ENCODE data around the gene MEF2D.

MEF2D gene

DNA sequence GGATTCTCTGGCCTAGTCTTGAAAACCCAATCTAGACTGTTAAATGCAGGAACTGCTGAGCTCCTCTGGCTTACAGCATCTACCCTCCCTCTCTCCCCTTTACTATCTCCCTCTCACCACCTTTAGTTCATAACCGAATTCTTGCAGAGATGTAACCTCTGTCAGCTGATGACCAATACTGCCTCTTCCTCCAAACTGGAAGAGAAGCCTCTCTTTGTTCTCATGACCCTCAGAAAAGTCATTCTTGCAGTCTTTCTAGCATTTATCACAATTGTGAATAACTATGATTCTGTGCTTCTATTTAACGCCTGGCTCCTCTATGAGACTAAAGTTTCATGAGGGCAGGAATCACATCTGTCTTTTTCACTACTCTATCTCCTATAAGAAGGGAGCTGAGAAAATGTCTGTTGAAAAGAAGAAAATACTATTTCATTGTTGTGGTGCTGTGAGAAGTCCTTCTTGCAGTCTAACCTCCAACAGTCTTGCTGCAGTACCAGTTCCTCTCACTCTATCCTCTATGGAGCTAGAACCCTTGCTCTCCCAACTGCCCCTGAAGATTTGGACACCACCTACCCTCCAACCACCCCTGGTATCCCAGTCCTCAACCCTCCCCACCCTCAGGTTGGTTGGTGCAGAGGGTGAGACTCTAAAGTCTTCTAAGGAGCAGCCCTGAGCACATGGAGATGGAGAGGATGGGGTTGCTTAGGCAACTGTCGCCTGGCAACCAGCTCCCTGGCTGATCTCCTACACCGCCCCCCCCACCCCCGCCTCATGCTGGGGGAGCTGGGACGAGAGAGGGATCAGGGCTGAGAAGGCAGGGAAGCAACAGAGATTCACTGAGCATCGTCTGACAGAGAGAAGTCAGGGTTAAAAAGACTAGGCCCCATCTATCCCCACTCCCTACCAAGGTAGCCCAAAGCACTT, 13.9 kb downstream of the MEF2D start:
- no peak for DNase-seq (ENCODE audit: low spot score)

DNA sequence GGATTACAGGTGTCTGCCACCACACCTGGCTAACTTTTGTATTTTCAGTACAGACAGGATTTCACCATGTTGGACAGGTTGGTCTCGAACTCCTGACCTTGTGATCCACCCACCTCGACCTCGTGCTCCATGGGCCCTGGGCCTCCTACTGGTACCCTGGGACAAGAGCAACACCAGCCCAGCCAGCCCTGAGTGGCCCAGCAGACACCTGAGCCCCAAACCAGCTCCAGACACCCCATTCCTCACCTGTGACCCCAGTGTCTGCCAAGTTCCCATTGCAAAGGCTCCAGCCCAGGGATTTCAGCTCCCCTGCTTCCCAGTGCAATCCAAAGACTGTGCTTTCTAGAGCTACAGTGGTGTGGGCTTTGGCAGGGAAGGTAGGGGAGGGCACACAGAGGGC, 14.6 kb downstream of the MEF2D start:
- no peak for DNase-seq (ENCODE audit: low spot score)

DNA sequence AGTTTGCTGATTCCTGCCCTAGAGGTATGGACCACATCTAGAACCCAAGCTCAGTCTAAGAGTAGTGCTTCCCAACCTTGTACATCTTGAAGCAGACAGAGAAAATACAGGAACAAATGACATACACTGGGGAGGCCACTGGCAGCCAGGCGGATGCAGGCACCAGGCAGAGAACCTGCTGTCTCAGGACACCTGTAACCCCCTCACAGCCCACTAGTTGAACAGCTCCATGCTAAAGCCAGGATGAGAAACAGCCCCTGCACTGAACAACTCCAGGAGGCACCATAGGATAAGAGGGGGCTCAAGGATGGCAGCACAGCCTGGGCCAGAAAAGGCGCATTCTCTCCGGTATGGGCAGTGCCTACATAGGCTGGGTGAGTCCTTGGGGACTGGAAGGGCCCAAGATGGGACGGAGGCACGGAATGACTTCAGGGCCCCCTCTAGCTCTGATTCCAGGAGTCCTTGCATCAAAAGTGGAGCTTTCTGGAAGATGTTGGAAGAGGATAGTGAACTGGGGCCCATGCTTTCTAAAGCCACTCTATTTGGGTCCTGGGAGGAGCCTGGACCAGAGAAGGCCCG, 16.0 kb downstream of the MEF2D start:
- DNase-seq (ENCODE audit: low spot score) = no peak

DNA sequence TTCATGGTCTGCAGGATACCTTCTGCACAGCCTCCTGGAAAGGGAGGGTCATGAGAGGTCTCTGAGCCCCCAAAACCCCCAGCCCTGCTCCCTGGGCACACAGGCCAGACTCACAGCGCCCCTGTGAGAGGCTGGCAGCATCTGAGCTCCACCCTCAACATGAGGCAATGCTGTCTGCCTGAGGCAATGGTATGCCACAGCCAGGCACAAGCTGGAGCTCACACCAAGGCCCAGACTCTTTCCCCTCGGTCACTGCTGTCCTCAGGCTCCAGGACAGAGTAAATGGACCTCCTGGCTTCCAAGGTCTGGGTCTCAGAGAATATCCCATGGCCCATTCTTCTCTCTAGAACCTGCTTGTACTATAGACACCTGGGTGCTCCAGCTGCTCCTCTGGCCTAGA, 17.2 kb downstream of the MEF2D start:
- DNase-seq (ENCODE audit: low spot score) = no peak

DNA sequence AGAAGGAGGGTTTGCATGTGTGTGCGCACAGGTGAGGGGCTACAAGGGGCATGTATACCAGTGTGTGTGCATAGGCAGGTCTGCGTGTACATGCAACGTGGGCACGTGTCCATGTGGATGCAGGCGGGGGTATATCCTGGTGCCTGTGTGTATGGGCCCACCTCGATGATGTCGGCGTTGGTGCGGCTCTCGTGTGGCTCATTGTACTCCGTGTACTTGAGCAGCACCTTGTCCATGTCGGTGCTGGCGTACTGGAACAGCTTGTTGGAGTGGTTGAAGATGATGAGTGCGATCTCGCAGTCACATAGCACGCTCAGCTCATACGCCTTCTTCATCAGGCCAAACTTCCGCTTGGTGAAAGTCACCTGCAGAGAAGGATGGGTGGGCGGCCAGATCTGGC, 18.3 kb downstream of the MEF2D start:
- DNase-seq (ENCODE audit: low spot score) = no peak

DNA sequence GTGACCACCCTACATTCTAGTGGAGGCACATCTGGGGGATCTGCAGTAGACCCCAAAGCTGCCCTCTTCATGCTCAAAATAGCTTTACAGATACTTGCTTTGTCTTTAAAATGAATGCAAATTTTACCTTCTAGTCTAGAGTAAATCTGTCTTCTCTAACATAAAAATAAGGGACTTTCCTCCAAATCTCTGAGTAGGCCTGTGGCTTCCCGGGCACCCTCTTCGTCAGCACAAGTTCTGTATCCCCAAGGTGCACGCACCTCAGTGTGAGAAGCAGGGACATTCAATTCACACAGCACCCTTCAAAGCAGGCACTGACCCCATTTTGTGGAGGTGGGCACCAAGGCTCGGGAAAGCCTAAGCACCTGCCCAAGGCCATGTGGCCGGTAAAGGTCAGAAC, 19.0 kb downstream of the MEF2D start:
- no peak for DNase-seq (ENCODE audit: low spot score)

DNA sequence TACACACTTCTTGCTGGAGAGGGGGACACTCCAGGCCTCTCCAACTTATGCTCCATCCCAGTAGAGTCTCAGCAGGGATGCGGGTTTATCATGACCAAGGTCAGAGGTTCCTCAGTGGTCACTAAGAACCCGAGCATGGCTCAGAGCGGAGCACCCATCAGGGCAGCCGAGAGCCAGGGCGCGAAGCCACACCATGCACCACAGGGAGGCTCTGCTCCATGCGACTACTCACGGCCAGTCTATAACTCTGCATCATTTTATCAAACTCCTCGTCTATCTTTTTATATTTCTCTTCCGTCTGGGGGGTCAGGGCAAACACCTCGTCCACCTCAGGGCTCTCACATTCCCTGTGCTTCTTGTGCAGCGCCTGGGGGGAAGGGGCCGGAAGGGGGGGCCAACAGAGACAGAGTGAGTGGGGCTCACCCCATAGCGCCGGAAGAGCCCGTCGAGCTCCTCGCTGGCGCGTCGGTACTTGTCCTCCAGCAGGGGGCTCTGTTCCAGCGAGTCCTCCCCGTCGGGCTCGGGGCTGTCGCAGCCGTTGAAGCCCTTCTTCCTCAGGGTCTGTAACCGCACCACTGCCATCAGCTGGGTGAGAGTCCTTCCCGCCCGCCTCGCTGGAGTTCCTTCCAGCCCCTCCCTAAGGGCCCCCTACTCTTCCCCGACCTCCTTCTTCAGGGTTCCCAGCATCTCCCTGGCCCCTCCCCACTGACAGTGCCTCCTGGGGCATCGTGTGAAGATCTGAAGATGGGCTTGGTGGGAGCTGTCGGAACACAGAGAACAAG, 20.0 kb downstream of the MEF2D start:
- no peak for DNase-seq (ENCODE audit: low spot score)

DNA sequence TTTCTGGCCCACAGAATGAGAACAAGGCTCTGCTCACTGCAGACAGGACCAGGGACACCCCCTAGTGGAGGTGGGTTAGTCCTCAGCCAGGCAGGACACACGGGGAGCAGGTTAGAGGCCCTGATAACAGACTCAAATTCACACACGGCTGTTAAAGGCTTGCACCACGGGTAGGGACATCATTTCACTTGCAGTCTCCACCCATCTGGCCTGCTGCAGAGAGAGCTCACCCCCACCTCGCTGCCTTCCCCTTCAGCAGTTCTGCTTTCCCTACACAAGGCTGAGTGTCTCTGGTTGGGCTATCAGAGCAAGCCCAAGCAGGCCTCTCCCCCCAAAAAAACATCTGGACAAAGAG, 20.6 kb downstream of the MEF2D start:
- DNase-seq (ENCODE audit: low spot score) = no peak

DNA sequence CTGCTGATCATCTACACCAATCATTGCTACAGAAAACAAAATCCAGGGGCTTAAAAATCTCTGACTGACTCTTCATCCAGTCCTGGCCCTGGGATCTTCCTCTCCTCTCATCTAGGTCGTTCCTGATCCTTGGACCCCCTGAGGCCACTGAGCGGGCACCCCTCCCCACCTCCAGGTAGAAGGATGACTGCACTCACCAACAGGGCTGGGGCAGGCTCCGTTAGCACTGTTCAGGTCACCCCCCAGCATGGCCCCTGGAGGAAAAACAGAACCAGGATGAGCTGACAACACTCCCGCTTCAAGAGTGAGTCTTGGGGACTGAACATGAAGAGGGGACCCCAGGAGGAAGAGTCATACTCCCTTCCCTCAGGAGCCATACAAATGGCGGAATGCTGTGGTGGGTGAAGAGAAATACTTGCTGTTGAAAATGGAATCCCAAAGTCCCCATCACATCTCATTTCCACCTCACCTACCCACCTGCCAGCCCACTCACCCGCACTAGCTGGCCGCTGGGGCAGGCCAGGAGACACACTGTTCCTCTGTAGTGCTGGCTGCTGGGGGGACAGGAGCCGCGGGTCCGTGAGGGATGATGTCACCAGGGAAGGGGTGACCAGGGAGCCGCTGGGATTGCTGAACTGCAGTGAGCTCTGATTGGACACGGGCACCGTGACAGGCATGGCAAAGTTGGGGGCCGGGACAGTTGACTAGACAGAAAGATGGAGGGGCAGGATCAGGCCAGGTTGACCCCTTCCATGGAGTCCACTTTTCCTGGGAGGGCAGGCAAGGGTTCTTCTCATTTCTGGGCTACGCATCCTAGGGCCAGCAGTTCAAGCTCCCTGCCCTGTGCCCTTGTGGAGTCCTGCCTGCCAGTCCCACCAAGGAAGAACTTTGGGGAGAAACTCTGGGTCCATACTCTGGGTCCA, 21.2 kb downstream of the MEF2D start:
- DNase-seq (ENCODE audit: low spot score) = no peak

DNA sequence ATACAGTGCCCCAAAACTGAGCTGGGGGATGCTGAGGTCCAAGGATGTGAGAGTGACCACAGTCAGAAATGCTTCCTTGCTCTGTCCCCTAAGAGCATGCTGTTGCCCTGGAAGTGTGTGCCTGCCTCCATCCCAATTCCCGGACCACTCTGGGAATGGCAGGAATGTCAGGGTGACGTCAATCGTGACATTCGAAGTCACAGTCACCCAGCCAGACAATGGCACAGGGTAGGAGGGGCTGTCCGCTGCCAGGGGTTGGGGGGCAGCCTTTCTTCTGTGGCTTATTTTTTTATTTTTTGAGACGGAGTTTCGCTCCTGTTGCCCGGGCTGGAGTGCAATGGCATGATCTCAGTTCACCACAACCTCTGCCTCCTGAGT, 22.3 kb downstream of the MEF2D start:
- DNase-seq (ENCODE audit: low spot score) = no peak

DNA sequence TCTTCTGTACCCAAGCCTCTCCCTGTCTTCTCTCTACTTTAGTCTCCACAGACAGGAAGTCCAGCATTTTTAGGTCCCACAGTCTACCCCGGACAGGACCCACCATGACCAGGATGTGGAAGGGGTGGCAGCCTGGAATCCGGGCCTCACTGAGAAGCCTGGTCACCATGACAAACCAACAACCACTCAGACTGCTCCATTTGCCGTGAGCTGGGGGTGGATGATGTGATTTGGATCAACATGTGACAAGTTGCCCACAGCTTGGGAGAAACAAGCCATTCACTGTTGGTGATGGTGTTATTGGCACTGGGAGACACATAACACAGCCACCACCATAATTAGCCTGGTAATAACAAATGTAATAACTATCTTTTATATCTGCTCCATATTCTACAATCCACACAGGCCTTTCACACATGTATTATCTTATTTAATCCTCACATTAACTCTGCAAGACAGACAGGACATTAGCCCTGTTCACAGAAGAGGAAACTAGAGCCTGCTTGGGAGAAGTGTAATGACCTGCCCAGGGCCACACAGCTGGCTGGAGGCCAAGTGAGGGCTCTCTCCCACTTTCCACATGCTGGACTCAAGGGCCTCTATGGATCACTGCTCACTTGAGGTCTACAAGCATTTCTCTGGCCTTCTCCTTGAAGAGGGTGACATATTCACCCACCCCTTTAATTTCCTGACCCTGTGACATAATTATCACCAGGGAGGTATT, 22.9 kb downstream of the MEF2D start:
- no peak for DNase-seq (ENCODE audit: low spot score)

DNA sequence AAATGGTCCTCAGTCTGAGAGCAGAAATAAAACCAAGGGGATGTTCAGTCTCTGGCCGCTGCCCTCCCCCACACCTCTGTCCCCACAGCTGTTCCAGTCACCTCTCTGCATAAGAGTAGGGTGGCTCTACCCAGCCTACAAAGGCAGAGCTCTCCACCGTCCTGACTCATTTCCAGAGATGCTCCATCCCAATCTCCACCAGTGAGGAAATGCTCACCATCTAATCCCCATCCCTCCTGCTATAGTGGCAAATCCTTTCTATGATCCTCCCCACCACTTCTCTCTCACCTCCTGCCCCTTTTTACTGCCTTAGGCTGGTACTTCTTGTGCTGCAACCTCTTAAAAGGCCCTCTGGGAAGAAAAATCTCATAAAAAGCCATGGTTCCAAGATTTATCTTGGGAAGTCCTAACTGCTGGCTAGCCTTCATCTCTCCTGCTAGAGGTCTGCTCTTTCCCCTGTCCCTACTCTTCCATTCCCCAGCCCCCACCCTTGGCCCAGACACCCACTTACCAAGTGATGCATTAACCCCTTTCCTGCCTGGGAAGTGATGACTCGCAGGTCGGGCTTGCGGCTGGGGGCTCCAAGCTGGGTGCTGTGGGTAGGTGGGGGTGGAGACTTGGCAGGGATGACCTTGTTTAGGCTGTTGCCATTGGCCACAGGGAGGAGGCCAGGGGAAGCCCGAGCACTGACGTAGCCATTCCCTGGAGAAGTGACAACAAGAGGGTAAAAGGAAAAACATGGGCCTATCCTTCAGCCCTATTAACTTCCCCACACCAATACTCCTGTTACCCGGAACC, 23.9 kb downstream of the MEF2D start:
- DNase-seq (ENCODE audit: low spot score) = peak; percentile 18

DNA sequence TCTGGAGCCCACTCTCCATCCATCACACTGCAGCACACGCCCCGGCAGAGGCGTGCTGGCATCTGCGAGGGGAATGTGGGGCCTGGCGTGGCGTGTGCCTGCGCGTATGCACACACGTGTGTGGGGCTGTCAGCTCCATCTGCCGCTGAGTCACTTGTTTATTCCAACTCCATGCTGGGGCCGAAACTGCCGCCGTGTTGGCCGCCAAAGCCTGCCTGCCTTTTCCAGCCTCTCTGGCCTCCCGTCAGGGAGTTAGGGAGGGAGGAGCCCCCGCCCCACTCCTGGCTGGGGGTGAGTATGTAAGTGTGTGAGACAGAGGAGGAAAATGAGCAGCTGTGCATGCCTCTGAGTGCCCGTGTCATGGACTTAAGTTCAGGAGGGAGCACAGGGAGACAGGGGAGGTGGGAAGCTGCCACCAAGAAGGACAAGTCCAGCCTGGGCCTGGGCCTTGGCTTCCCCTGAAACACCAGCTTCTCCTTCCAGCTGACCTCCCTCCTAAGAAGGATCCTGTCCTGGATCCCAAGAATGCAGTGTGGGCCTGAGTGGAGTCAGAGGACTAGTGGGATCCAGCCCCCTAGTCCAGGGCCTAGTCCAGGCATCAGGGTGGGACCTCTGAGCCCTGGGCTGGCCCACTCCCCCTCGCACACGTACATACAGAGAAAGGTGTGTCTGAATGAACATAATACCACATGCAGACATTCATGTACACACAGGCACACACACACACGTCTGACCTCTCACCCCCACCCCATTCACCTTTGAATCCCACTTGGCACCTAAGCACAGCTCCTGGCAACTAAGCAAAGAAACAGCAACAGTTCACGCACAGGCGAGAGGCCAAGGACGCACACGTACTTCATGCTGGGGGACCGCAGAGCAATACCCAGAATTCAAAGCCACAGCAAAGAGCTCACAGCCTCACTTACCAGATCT, 24.7 kb downstream of the MEF2D start:
- DNase-seq (ENCODE audit: low spot score) = no peak

DNA sequence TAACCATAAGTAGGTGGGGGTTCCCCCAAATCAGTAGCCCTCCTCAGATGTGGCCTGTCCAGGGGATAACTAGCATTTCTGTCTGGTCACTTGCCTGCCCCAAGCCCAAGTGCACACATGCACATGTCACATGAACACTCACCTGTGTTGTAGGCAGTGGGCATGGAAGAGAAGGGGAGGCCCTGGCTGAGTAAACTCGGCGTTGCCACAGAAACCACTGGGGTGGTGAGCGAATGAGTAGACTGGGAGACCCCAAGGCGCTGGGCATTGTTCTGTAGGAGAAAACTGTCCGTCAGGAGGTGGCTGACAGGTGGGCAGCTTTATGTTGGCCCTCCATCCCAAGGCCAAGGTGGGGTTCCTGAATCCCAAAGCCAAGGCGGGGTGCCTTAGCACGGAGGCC, 25.6 kb downstream of the MEF2D start:
- DNase-seq (ENCODE audit: low spot score) = no peak

DNA sequence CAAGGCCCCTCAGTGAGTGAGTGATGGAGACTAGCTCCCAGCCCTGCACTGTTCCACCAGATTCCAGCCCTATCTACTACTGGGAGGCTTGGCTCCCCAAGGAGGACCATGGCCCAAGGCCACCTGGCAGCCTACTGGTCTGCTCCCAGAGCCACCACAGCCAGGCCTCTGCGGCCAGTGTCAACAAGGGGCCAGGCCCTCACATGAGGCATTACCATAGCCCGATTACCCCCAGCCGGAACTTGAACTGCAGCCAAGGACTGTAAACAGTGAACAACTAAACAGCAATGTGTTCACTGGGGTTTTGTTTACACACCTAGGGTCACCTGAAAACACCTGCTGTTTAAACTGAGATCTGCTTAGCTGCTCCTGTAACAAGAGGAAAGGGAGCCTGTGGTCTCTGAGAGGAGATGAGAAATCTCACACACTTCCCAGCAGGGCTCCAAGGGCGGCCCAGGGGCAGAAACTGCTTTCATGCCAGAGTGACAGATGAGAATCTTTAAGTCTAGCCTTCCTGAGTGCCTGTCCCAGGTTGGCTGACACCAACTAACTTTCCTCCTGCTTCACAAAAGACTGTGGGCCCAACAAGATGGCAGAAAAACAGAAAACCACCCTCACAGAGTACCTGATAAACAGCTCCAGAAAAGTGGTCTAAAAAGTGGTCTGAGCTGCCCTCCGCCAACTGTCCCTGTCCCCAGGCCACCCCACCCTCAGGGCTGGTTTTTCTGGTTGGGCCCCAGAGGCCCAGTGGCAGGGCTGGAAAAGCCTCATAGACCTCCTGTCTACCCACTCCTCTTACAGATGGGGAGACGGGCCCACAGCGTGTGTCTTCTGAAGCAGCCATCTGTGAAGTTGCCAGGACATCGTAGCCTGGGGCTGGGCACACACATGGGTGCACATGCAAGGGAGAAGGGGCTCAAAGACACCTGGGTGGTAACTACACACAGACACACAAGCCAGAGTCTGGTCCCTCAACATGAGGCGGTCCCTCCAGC, 28.8 kb downstream of the MEF2D start:
- DNase-seq (ENCODE audit: low spot score) = no peak

DNA sequence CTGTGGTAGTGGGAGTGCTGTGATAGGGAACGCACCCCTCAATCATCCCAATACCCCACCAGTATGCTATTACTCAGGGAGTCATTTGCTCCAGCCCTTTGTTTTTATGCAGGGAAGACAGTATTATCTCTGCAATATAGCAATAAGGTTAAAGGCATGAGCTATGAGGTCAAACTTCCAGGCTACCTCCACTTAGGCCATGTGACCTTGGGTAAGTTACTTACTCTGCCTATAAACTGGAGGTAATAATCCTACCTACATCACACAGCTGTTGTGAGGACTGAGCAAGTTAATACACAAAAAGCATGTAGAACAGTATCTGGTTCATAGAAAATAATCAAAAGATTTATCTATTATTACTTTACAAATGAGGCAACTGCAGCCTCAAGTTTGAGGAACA, 30.1 kb downstream of the MEF2D start:
- no peak for DNase-seq (ENCODE audit: low spot score)

DNA sequence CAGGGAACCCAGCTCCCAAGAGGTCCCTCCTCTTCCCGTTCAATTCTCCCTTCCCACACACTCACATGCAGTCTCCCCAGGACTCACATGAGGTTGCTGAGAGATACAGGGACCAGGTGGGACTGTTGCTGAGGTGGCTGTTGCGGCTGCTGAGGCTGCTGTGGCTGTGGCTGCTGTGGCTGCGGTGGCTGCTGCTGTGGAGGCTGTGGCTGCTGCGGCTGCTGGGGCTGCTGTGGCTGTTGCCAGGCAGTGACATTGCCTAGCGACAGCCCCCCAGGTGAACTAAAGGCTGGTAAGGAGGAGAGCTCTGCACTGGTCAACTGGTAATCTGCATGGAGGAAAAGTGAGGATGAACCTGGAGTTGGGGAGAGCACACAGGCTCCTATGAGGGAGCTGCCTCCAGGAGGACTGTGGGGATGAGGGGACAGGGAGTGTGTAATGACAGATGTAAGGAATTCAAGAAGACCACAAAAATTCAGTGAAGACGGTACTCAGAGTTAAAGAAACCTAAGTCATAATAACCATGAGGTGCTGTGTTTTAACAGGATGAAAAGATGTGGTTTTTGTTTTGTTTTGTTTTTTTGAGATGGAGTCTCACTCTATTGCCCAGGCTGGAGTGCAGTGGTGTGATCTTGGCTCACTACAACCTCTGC, 31.8 kb downstream of the MEF2D start:
- no peak for DNase-seq (ENCODE audit: low spot score)

DNA sequence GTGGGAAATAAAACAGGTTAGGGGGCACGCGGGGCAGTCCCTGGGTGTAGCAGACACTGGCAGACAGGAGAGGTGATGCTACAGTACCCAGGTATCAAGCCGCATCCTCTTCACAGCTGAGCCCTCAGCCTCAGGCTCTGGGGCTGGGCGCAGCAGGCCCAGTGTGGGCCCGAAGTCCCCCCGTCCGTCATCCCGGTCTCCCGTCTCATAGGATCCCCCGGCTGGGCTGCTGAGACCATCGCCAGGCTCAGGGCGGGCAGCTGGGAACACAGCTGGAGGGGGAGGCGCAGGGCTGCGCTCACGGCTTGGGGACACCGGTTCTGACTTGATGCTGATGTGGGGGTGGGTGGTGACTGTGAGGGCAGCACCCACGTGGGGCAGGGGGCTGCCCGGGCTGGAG, 32.7 kb downstream of the MEF2D start:
- no peak for DNase-seq (ENCODE audit: low spot score)
